HPDE6-E6E7 (cell line): ENCODE measurements around the gene ARHGAP44.
A peak's percentile ranks its signal among the peaks of the same experiment; 100 is the strongest.

Source experiments
- DNase-seq: peaks from one replicate; pipeline ENCODE4 v3.0.0; 2011; ENCODE audit warnings: missing footprints; ENCODE audit errors: extremely low spot score

Gene ARHGAP44

DNA sequence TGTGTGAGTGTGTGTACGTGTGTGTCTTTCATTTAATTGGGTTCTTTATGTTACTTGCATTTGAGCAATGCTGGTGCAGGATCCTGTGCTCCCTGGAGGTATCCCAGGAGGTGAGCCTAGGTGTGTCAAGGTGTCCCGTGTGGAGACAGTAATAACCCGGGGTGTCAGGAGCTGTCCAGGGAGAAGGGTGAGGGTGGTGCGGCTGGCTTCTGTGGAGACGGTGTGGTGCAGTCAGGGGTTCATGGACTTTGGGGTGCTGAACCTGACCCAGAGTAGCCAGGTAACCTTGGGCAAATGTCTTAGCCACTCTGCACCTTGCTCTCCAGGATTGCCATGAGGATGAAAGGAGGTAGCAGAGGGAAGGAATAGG lies 235.9 kb downstream of the ARHGAP44 start:
- no peak for DNase-seq

- no peak for DNase-seq
These were observed 236.4 kb downstream of the ARHGAP44 start for GRCh38 chr17:13025687-13026086.

GRCh38 chr17:13027246-13027645 lies 237.9 kb downstream of the ARHGAP44 start:
- DNase-seq, result no peak

DNA sequence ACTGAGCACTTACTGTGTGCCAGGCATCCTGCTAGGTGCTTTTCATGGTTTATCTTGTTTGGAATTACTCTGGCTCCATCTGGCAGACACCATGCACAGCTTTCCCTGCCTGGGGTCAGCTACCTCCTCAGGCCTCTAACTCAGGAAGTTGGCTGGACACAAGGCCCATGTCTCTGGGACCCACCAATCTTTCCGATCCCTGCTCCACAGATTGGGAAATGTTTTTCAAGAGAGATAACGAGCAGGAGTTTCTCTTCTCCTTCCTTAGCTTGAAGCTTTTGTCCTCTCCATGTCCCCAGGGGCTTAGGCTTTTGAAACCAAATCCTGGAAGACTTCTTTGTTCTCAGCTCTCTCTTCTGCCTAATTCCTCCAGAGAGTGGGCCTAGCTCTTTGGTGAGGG lies 240.0 kb downstream of the ARHGAP44 start:
- DNase-seq, result no peak

GRCh38 chr17:13030056-13030455 lies 240.8 kb downstream of the ARHGAP44 start:
- DNase-seq, result no peak

DNA sequence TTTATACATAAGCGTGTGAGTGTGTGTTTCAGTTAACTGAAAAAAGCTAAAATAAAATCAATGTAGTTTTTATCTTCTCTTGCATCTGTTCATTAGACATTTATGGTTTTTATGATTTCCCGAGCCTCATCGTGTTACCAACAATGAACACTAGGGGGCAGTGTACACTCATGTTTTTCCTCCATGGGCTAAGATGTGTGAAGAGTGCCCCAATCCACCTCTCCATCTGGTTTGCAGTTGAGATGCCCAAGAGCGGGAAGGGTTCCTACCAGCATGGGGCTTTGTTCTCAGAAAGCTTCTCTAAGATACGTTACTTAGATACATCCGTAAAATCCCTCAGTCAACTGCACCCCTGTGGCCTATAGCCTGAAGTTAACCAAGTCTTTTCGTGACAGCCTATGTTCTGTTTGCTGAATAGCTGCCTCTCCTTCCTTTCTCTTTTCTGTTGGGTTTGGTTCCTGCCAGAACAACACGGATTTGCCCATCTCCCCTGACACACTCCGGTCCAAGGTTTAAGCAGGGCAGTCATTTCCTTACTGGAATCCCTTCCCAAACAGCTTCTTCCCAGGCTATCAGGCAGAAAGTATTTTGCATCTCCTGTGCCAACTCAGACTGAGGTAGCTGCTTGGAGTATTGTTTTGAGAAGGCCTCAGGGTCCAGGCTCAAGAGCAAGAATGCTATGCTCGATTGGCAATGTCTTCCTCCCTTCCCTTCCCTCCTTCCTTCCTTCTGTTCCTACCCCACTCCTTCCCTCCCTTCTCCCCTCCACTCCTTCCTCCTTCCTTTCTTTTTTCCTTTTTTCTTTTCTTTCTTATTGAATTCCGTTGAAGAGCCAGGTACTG lies 241.4 kb downstream of the ARHGAP44 start:
- peak; percentile 29 for DNase-seq

DNA sequence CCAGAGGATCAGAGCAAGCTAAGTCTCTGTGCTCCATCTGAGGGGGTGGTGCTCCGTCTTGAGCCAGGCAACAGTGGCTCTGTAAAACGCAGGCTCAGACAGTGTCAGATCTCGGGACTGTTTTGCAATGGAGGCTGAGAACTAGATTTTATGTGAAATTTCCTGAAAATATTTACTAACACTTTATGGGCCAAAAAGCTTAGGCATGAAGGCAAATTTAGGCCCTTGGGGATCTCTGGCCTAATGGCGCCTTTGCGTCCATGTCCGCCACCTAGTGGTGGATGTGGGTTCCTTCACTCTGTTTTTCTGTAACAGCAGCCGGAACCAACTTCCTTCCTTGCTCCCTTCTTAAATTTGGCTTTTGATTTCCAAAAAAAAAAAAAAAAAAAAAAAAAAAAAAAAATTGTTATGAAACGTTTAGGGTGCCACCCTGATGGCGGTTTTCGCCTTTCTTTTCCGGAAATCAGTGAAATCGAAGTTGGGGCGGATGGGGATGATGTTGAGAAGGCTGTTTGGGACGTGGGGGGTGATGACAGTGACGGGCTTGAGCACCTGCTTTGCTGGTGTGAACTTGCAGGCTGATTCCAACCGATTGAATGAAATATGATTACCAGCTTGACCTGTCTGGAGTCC lies 242.5 kb downstream of the ARHGAP44 start:
- peak; percentile 29 for DNase-seq

GRCh38 chr17:13035420-13035819 lies 246.1 kb downstream of the ARHGAP44 start:
- DNase-seq, result no peak

DNA sequence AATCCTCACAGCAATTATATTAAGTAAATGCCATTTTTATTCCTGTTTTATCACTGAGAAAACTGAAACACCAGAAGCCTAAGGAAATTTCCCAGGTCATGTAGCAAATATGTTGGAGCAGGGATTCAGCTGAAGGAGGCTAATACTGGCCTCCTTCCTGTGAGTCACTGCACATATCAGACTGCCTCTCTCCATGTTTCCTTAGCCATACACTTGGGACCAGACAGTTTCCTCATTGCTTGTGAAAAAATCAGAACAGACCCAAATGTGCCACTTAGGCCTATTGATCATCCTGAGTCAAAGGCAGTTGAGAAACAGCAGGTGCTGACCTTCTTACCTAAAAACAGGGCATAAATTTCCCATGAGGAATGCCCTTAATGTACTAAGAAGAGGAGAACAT lies 247.5 kb downstream of the ARHGAP44 start:
- no peak for DNase-seq

DNA sequence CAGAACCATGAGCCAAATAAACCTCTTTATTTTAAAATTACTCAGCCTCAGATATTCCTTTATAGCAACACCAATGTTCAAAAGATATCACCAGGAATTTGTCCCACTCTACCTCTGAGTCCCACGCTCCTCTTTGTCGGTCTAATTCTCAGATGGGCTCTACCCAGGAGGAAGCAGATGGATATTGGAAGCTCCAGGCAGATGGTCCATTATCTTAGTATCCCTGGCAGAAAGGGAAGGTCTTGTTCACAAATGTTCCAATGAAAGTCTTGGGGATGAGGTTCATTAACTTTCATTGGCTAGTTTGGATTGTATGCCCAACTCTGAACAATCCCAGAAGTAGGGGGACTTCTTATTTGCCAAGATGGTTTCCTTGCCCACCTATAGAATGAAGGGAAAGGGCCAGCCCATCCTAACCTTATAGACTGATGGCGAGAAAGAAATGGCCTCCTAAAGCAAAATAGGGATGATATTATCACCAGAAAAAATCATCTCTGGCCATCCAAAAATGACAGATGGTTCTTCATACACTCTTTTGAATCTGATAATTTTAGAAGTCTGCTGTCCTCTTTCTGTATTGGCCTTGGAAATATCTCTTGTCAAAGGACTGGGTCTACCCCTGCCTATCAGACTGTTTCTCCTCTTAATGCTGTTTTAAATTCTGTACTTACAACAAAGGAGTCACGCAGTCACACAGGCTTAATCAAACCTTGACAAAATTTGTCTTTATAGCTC lies 249.8 kb downstream of the ARHGAP44 start:
- no peak for DNase-seq
